Neural progenitor cell (in vitro differentiated cells): ENCODE results near the gene SLC38A1. TPM values are rescaled to one million over a fixed set of nuclear protein-coding genes. Genes with fewer than 3 reads are reported as not detected.

Experiments
- DNase-seq: peaks from one replicate; pipeline ENCODE4 v3.0.0-alpha.2; 2016; ENCODE audit warnings: low spot score
- H2AFZ ChIP-seq: fragments of 200-600 bp; sonication (generic); replicated peaks from 2 replicates; pipeline ENCODE4 v1.6.1; 2016; ENCODE audit warnings: antibody characterized with exemption
- H3F3A ChIP-seq: fragments of 200-600 bp; sonication (generic); 2 replicates; pipeline ENCODE4 v1.6.1; 2016; ENCODE audit warnings: antibody characterized with exemption, low read depth
- H3K27ac ChIP-seq: fragments of 200-600 bp; sonication (generic); 2 replicates; pipeline ENCODE4 v1.5.1; 2016; ENCODE audit warnings: mild to moderate bottlenecking
- H3K27me3 ChIP-seq: fragments of 200-600 bp; sonication (generic); 2 replicates; pipeline ENCODE4 v1.6.1; 2016; ENCODE audit warnings: mild to moderate bottlenecking, moderate library complexity
- H3K36me3 ChIP-seq: fragments of 200-600 bp; sonication (generic); 2 replicates; pipeline ENCODE4 v1.5.1; 2016
- H3K4me1 ChIP-seq: fragments of 200-600 bp; sonication (generic); 2 replicates; pipeline ENCODE4 v1.6.1; 2016; ENCODE audit warnings: mixed run types
- H3K4me2 ChIP-seq: fragments of 200-600 bp; sonication (generic); 2 replicates; pipeline ENCODE4 v1.6.1; 2016
- H3K4me3 ChIP-seq: fragments of 200-600 bp; sonication (generic); 2 replicates; pipeline ENCODE4 v1.5.1; 2016
- H3K79me2 ChIP-seq: fragments of 200-600 bp; sonication (generic); 2 replicates; pipeline ENCODE4 v1.6.1; 2016; ENCODE audit warnings: low read depth
- H3K9ac ChIP-seq: fragments of 200-600 bp; sonication (generic); 2 replicates; pipeline ENCODE4 v1.6.1; 2016
- H3K9me3 ChIP-seq: fragments of 200-600 bp; sonication (generic); 2 replicates; pipeline ENCODE4 v1.5.1; 2016; ENCODE audit warnings: low read depth
- H4K20me1 ChIP-seq: fragments of 200-600 bp; sonication (generic); 2 replicates; pipeline ENCODE4 v1.6.1; 2016; ENCODE audit warnings: low read depth
- H3K27ac Mint-ChIP-seq: 3 replicates; pipeline ENCODE4 v1.8.0; 2021; ENCODE audit warnings: mixed read lengths
- H3K27me3 Mint-ChIP-seq: 2 replicates; pipeline ENCODE4 v1.8.0; 2022; ENCODE audit warnings: low read depth, mild to moderate bottlenecking, inconsistent platforms, moderate library complexity, mixed read lengths; ENCODE audit not compliant: insufficient read depth
- H3K36me3 Mint-ChIP-seq: 3 replicates; pipeline ENCODE4 v1.8.0; 2021; ENCODE audit warnings: mixed read lengths
- H3K4me1 Mint-ChIP-seq: 3 replicates; pipeline ENCODE4 v1.8.0; 2021; ENCODE audit warnings: mixed read lengths
- H3K4me3 Mint-ChIP-seq: 3 replicates; pipeline ENCODE4 v1.8.0; 2021; ENCODE audit warnings: mild to moderate bottlenecking, moderate library complexity, mixed read lengths
- H3K9me3 Mint-ChIP-seq: 3 replicates; pipeline ENCODE4 v1.8.0; 2020; ENCODE audit warnings: mixed read lengths
- CTCF ChIP-seq: fragments of 200-600 bp; sonication (generic); IDR thresholded peaks from 2 replicates; pipeline ENCODE4 v1.5.1; 2017; ENCODE audit warnings: antibody characterized with exemption, mild to moderate bottlenecking
- EZH2 ChIP-seq: fragments of 200-600 bp; sonication (generic); IDR thresholded peaks from 2 replicates; pipeline ENCODE4 v1.6.1; 2017; ENCODE audit warnings: antibody characterized with exemption, mild to moderate bottlenecking, moderate library complexity
- EZH2phosphoT487 ChIP-seq: fragments of 200-600 bp; sonication (generic); IDR thresholded peaks from 2 replicates; pipeline ENCODE4 v1.6.1; 2017; ENCODE audit warnings: antibody characterized with exemption
- total RNA-seq: library from RNA; depleted of rRNA; stranded (reverse); fragments of >200 nt; gene quantifications from 2 replicates; pipeline ENCODE4 v1.2.3, GENCODE V29; 2015; ENCODE audit warnings: low replicate concordance

Gene SLC38A1
- total RNA-seq, 1 donor from 2014 or later: 142 TPM

GRCh38 chr12:46147144-46147543, 121.7 kb downstream of the SLC38A1 start:
- no peak for DNase-seq
- Mint-ChIP-seq H3K9me3 (no peaks in the 10 kb centered on the region), H3K36me3 (no peaks in the 10 kb centered on the region), H3K4me1 (peaks cover 14% of the 10 kb centered on the region), H3K4me3 (no peak overlapping the region), H3K27me3 (peaks cover 3% of the 10 kb centered on the region), H3K27ac (no peak overlapping the region)
- H3F3A ChIP-seq: no peaks in the 10 kb centered on the region
- H4K20me1 ChIP-seq: no peaks in the 10 kb centered on the region
- no peak overlapping the region for H3K27ac ChIP-seq
- H3K4me3 ChIP-seq: no peak overlapping the region
- H3K79me2 ChIP-seq: no peaks in the 10 kb centered on the region
- H3K9ac ChIP-seq: no peak overlapping the region
- TF ChIP-seq CTCF (no peak), EZH2phosphoT487 (no peak)
- H3K4me1 ChIP-seq: peaks cover 11% of the 10 kb centered on the region
- no peaks in the 10 kb centered on the region for H3K9me3 ChIP-seq
- H3K27me3 ChIP-seq: no peaks in the 10 kb centered on the region
- no peak overlapping the region for H3K4me2 ChIP-seq
- H2AFZ ChIP-seq: no peak overlapping the region
- H3K36me3 ChIP-seq: no peaks in the 10 kb centered on the region

- peaks cover 7% of the 10 kb centered on the region for H3K4me1 ChIP-seq
- DNase-seq: no peak
Measured at GRCh38 chr12:46145881-46146280, 123.0 kb downstream of the SLC38A1 start.

GRCh38 chr12:46144433-46144832, 124.4 kb downstream of the SLC38A1 start:
- no peak overlapping the region for H3K4me3 Mint-ChIP-seq
- no peaks in the 10 kb centered on the region for H3K4me1 ChIP-seq
- DNase-seq: no peak

More at GRCh38 chr12:46145881-46146280, 123.0 kb downstream of the SLC38A1 start:
- no peak overlapping the region for H2AFZ ChIP-seq
- no peaks in the 10 kb centered on the region for H3K9me3 Mint-ChIP-seq
- H3K4me2 ChIP-seq: no peak overlapping the region
- no peaks in the 10 kb centered on the region for H3K79me2 ChIP-seq
- peaks cover 13% of the 10 kb centered on the region for H3K4me1 Mint-ChIP-seq
- H3K27ac Mint-ChIP-seq: no peak overlapping the region
- H3K27me3 Mint-ChIP-seq: peaks cover 3% of the 10 kb centered on the region
- no peak overlapping the region for H3K4me3 ChIP-seq
- H3K36me3 ChIP-seq: no peaks in the 10 kb centered on the region
- no peak overlapping the region for H3K9ac ChIP-seq
- no peak overlapping the region for H3K27ac ChIP-seq
- H3K9me3 ChIP-seq: no peaks in the 10 kb centered on the region
- no peaks in the 10 kb centered on the region for H3F3A ChIP-seq
- H3K36me3 Mint-ChIP-seq: no peaks in the 10 kb centered on the region
- no peaks in the 10 kb centered on the region for H4K20me1 ChIP-seq
- H3K27me3 ChIP-seq: no peaks in the 10 kb centered on the region
- H3K4me3 Mint-ChIP-seq: no peak overlapping the region
- TF ChIP-seq EZH2 (no peak), CTCF (no peak), EZH2phosphoT487 (no peak)

More at GRCh38 chr12:46144433-46144832, 124.4 kb downstream of the SLC38A1 start:
- Histone ChIP-seq H3F3A (no peaks in the 10 kb centered on the region), H4K20me1 (no peaks in the 10 kb centered on the region), H3K36me3 (no peaks in the 10 kb centered on the region), H3K4me2 (no peak overlapping the region), H3K9ac (no peak overlapping the region), H3K27ac (no peak overlapping the region), H3K9me3 (no peaks in the 10 kb centered on the region), H3K79me2 (no peaks in the 10 kb centered on the region), H3K4me3 (no peak overlapping the region), H3K27me3 (no peaks in the 10 kb centered on the region), H2AFZ (peak overlapping the region; percentile 5)
- Mint-ChIP-seq H3K36me3 (no peaks in the 10 kb centered on the region), H3K27me3 (peaks cover 3% of the 10 kb centered on the region), H3K4me1 (peaks cover 9% of the 10 kb centered on the region), H3K9me3 (no peaks in the 10 kb centered on the region), H3K27ac (no peak overlapping the region)
- TF ChIP-seq EZH2 (no peak), EZH2phosphoT487 (no peak), CTCF (no peak)
